ENCODE measurements around the gene CYTH4.

The CYTH4 gene

GRCh38 chr22:37316875-37317371, 34.6 kb downstream of the CYTH4 start:
- TF ChIP-seq CTCF (IDR thresholded peaks at IDR 0.05; ENCODE audit: low read length, missing control alignments) = peak; percentile 89
- H3K4me3 ChIP-seq (replicated peaks; ENCODE audit: low read depth, low read length) = no peak overlapping the region
- DNase-seq (ENCODE audit: low read depth) = peak; percentile 92

- DNase-seq (ENCODE audit: low read depth) = no peak
- H3K4me3 ChIP-seq (replicated peaks; ENCODE audit: low read depth, low read length) = no peak overlapping the region
- TF ChIP-seq CTCF (IDR thresholded peaks at IDR 0.05; ENCODE audit: low read length, missing control alignments) = no peak
These were observed 35.4 kb downstream of the CYTH4 start for GRCh38 chr22:37317698-37318210.

GRCh38 chr22:37318364-37319109, 36.2 kb downstream of the CYTH4 start:
- no peak for TF ChIP-seq CTCF (IDR thresholded peaks at IDR 0.05; ENCODE audit: low read length, missing control alignments)
- no peak for DNase-seq (ENCODE audit: low read depth)
- no peak overlapping the region for H3K4me3 ChIP-seq (replicated peaks; ENCODE audit: low read depth, low read length)

GRCh38 chr22:37319469-37319868, 37.2 kb downstream of the CYTH4 start:
- H3K4me3 ChIP-seq (replicated peaks; ENCODE audit: low read depth, low read length) = no peak overlapping the region
- DNase-seq (ENCODE audit: low read depth) = no peak
- TF ChIP-seq CTCF (IDR thresholded peaks at IDR 0.05; ENCODE audit: low read length, missing control alignments) = no peak

- TF ChIP-seq CTCF (IDR thresholded peaks at IDR 0.05; ENCODE audit: low read length, missing control alignments) = no peak
- DNase-seq (ENCODE audit: low read depth) = peak; percentile 24
These were observed 38.7 kb downstream of the CYTH4 start for GRCh38 chr22:37320726-37321677.

GRCh38 chr22:37324340-37325038, 42.2 kb downstream of the CYTH4 start:
- no peak for DNase-seq (ENCODE audit: low read depth)
- no peak for TF ChIP-seq CTCF (IDR thresholded peaks at IDR 0.05; ENCODE audit: low read length, missing control alignments)
- no peak overlapping the region for H3K4me3 ChIP-seq (replicated peaks; ENCODE audit: low read depth, low read length)

More at GRCh38 chr22:37320726-37321677, 38.7 kb downstream of the CYTH4 start:
- no peak overlapping the region for H3K4me3 ChIP-seq (replicated peaks; ENCODE audit: low read depth, low read length)
